Muscle of arm (tissue), 14 donors: ENCODE data around the gene CT45A5. TPM values are rescaled to one million over a fixed set of nuclear protein-coding genes. Genes with fewer than 3 reads are reported as not detected.
"Not testable (repeated sequence)": the region's sequence is repeated elsewhere in the genome, so short reads cannot be mapped to it uniquely, and the experiment has no call there.

Experiments
- DNase-seq: peaks from one replicate; pipeline ENCODE4 v3.0.0-alpha.2; 2013
- long read RNA-seq, 11 donors: transcript quantifications; one replicate each; lab custom pipeline, GENCODE V29; 2026
- polyA plus RNA-seq, 12 donors: library from polyadenylated mRNA; unstranded; fragments of 120-200 nt; gene quantifications; one replicate each; pipeline ENCODE4 v1.2.1, GENCODE V29; 2013; ENCODE audit not compliant: insufficient read length in 12 of 12

Gene CT45A5, protein sequence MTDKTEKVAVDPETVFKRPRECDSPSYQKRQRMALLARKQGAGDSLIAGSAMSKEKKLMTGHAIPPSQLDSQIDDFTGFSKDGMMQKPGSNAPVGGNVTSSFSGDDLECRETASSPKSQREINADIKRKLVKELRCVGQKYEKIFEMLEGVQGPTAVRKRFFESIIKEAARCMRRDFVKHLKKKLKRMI
- polyA plus RNA-seq, result 1 to 10 TPM in 1 of 12 donors, under 1 TPM in 1, not detected in 10; 0.44 to 1.8 TPM
- long read RNA-seq, donor 1, result 0 reads
- long read RNA-seq, donor 2, result 0 reads
- long read RNA-seq, donor 3, result 0 reads
- long read RNA-seq, donor 4, result 0 reads
- long read RNA-seq, donor 5, result 0 reads
- long read RNA-seq, donor 6, result 0 reads
- long read RNA-seq, donor 7, result 0 reads
- long read RNA-seq, donor 8, result 0 reads
- long read RNA-seq, donor 9, result 0 reads
- long read RNA-seq, donor 10, result 0 reads
- long read RNA-seq, donor 11, result 0 reads

DNA sequence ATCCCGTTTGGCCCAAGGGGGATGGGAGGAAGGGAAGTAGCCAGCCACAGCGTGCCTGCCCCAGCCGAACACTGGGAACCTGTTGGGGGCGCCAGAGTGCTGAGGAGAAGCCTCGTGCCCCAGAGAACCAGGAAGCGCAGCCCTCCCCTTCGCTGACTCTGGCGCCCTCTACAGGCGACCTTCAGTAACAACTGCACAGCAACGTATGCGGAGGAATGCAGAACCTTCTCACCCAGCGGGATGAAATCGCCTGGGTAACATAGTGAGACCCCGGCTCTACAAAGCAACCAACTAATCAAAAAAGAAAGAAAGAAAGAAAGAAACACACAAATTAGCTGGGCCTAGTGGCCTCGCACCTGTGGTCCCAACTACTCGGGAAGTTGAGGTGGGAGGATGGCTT lies at the start of gene CT45A5:
Gene CT45A5, minus strand, starts transcription at position 101 of the 400 bp plus-strand sequence. CDS start 3,774 bp downstream, outside the sequence.
- DNase-seq, result not testable (repeated sequence)

DNA sequence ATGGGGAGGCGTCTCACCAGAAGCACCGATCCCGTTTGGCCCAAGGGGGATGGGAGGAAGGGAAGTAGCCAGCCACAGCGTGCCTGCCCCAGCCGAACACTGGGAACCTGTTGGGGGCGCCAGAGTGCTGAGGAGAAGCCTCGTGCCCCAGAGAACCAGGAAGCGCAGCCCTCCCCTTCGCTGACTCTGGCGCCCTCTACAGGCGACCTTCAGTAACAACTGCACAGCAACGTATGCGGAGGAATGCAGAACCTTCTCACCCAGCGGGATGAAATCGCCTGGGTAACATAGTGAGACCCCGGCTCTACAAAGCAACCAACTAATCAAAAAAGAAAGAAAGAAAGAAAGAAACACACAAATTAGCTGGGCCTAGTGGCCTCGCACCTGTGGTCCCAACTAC lies 34.6 kb upstream of the CT45A5 start, which contains the start of gene CT45A2:
Gene CT45A2, minus strand, starts transcription at position 101 of the 400 bp plus-strand sequence. CDS start 3,747 bp downstream, outside the sequence.
- not testable (repeated sequence) for DNase-seq

DNA sequence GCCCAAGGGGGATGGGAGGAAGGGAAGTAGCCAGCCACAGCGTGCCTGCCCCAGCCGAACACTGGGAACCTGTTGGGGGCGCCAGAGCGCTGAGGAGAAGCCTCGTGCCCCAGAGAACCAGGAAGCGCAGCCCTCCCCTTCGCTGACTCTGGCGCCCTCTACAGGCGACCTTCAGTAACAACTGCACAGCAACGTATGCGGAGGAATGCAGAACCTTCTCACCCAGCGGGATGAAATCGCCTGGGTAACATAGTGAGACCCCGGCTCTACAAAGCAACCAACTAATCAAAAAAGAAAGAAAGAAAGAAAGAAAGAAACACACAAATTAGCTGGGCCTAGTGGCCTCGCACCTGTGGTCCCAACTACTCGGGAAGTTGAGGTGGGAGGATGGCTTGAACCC lies 17.4 kb upstream of the CT45A5 start, which contains the start of gene CT45A6:
Gene CT45A6, minus strand, starts transcription at position 101 of the 400 bp plus-strand sequence. CDS start 3,794 bp downstream, outside the sequence.
- not testable (repeated sequence) for DNase-seq

DNA sequence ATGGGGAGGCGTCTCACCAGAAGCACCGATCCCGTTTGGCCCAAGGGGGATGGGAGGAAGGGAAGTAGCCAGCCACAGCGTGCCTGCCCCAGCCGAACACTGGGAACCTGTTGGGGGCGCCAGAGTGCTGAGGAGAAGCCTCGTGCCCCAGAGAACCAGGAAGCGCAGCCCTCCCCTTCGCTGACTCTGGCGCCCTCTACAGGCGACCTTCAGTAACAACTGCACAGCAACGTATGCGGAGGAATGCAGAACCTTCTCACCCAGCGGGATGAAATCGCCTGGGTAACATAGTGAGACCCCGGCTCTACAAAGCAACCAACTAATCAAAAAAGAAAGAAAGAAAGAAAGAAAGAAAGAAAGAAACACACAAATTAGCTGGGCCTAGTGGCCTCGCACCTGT lies 17.2 kb downstream of the CT45A5 start, which contains the start of gene CT45A3:
Gene CT45A3, minus strand, starts transcription at position 101 of the 400 bp plus-strand sequence. CDS start 3,747 bp downstream, outside the sequence.
- not testable (repeated sequence) for DNase-seq

DNA sequence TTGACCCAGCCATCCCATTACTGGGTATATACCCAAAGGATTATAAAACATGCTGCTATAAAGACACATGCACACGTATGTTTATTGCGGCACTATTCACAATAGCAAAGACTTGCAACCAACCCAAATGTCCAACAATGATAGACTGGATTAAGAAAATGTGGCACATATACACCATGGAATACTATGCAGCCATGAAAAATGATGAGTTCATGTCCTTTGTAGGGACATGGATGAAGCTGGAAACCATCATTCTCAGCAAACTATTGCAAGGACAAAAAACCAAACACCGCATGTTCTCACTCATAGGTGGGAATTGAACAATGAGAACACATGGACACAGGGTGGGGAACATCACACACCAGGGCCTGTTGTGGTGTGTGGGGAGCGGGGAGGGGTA lies 40.6 kb downstream of the CT45A5 start:
- not testable (repeated sequence) for DNase-seq

DNA sequence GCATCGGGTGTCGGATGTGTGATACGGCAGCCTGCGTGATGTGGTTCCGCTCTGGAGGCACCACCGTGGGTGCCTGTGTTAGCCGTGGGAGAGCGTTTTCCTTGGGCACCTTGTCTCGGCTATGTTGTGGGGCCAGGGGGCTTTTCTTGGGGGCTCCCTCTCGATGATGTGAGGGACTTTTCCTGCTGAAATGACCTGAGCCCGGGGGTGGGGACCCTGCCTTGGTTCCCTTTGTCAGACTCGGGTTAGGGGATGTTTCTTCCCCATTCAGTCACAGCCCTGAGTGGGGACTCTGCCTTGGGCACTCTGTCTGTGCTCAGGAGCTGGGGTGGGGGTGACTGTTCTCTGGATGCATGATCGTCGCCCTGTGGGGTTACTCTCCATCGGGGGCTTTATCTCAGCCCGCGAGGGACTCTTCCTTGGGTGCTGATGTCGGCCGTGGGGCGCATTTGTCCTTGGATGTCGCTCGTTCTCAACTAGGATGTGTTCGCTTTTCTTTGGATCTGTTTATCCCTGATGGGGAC lies 44.0 kb downstream of the CT45A5 start:
- DNase-seq, result no peak

DNA sequence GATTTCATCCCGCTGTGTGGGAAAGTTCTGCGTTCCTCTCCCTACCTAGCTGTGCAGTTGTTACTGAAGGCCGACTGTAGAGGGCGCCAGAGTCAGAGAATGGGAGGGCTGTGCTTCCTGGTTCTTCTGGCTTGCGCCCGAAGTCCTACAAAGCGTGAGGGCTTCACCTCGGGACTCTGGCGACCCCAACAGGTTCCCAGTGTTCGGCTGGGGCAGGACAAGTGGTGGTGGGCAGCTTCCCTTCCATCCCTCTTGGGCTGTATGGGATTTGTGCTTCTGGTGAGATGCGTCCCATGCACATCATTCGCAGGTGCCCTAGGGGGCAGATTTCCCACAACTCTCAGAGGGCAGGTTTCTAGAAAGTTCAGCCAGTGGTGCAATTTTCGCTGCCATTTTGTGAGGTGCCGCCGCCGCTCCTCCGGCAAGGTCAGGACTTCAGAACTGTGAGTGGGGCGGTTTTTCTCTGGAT lies 44.6 kb downstream of the CT45A5 start:
- DNase-seq, result peak; percentile 10

DNA sequence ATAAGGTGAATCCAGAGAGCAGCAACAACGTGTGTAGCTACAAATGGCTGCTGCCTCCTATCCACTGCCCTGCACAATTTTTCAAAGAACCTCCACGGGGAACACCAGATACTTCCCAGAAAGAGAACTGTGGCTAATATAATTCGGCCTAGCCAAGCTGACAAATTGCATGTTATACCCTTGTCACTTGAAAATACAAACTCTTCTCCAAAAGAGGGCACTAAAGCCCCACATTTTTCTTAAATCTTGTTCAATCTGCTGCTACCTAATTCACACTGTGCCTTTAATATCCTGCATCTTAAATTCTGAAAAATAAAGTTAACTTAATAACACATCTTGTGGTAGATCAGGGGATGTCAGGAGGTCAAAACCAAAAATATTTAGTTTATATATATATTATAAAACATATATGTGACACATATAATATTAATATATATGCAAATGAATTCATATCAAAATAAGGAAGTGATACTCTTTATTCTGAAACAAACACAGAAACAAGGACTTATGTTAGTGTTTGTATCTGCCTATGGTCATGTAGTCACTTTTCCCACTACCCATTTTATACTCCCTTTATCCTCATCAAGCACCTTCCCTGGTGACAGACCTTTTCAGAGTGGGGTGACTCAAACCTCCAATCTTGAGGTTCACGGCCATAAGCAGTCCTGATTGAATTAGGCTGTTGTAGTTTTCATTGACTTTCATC lies 47.8 kb downstream of the CT45A5 start:
- no peak for DNase-seq

DNA sequence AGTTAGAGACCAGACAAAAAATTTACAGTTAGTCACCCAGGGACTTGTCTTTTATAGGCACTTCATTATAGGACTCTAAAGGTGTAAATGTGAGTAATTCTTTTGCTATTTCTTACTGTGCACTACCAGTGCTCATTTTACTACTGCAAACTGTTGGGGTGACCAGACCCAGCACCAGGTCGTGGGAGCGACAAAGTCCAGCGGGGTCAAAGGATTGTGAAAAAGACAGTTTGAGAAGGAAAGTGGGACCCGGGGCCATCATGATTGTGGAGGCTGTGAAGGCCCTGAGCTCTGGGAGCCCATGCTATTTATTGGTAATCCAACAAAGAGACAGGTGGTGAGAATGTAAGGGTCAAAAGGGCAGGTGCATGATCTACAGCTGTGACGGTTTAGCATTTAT lies 50.6 kb downstream of the CT45A5 start:
- not testable (repeated sequence) for DNase-seq

Other genes starting within 250 kb of the CT45A5 start
- under 1 TPM in 4 of 12 donors, not detected in 8; 0.34 to 0.70 (median 0.58) TPM for gene CT45A1, start 71.9 kb downstream of the CT45A5 start, polyA plus RNA-seq
- 1 to 10 TPM in 3 of 12 donors, under 1 TPM in 4, not detected in 5; 0.28 to 2.7 (median 0.45) TPM for gene CT45A3, start 17.3 kb downstream of the CT45A5 start, polyA plus RNA-seq
- under 1 TPM in 2 of 12 donors, not detected in 10; 0.27 to 0.40 TPM for gene CT45A6, start 17.3 kb upstream of the CT45A5 start, polyA plus RNA-seq
- not detected for gene CT45A2, start 34.5 kb upstream of the CT45A5 start, polyA plus RNA-seq
- 1 to 10 TPM in 1 of 12 donors, under 1 TPM in 1, not detected in 10; 0.75 to 1.7 TPM for gene CT45A7, start 51.8 kb upstream of the CT45A5 start, polyA plus RNA-seq
- gene CT45A8, start 69.0 kb upstream of the CT45A5 start, polyA plus RNA-seq, result not detected
- not detected for gene CT45A9, start 86.3 kb upstream of the CT45A5 start, polyA plus RNA-seq
- not detected for gene CT45A10, start 107.9 kb upstream of the CT45A5 start, polyA plus RNA-seq
- not detected for gene SAGE1, start 108.2 kb upstream of the CT45A5 start, polyA plus RNA-seq
- gene MMGT1, start 188.5 kb upstream of the CT45A5 start, polyA plus RNA-seq, result 10 to 100 TPM in 11 of 12 donors, not detected in 1; 18.3 to 23.6 (median 20.5) TPM
- gene SLC9A6, start 199.9 kb upstream of the CT45A5 start, polyA plus RNA-seq, result 10 to 100 TPM in 3 of 12 donors, 1 to 10 TPM in 8, not detected in 1; 8.3 to 11.9 (median 9.6) TPM